Skeletal muscle tissue (tissue), 4 donors: ENCODE results near the gene SEMA4B. TPM values are rescaled to one million over a fixed set of nuclear protein-coding genes. Genes with fewer than 3 reads are reported as not detected.

ENCODE experiments used
- H3K27ac ChIP-seq: one replicate; pipeline ENCODE4 v1.7.0; 2013; ENCODE audit warnings: mild to moderate bottlenecking, low read depth, low read length, inconsistent platforms
- H3K27me3 ChIP-seq, 3 donors: one replicate each; pipeline ENCODE4 v1.7.0; 2013; ENCODE audit warnings: low read length in 3 of 3; ENCODE audit not compliant: control insufficient read depth in 3 of 3, insufficient read depth in 3 of 3
- H3K36me3 ChIP-seq, 3 donors: one replicate each; pipeline ENCODE4 v1.7.0; 2013; ENCODE audit warnings: low read length in 3 of 3; ENCODE audit not compliant: control insufficient read depth in 3 of 3, insufficient read depth in 3 of 3
- H3K4me1 ChIP-seq, 3 donors: one replicate each; pipeline ENCODE4 v1.7.0; 2013; ENCODE audit warnings: low read length in 3 of 3, mild to moderate bottlenecking in 3 of 3; ENCODE audit not compliant: control insufficient read depth in 3 of 3, insufficient read depth in 3 of 3
- H3K4me3 ChIP-seq, 3 donors: one replicate each; pipeline ENCODE4 v1.7.0; 2013; ENCODE audit warnings: low read length in 3 of 3
- H3K9ac ChIP-seq, 3 donors: one replicate each; pipeline ENCODE4 v1.7.0; 2013; ENCODE audit warnings: low read length in 3 of 3, mild to moderate bottlenecking in 3 of 3, moderate library complexity in 2 of 3, low read depth in 1 of 3
- H3K9me3 ChIP-seq, 3 donors: one replicate each; pipeline ENCODE4 v1.7.0; 2013; ENCODE audit warnings: low read length in 3 of 3; ENCODE audit not compliant: control insufficient read depth in 3 of 3
- total RNA-seq: library from RNA; depleted of rRNA; stranded (reverse); fragments of >200 nt; gene quantifications from one replicate; pipeline ENCODE4 v1.2.3, GENCODE V29; 2014
- donor health status: Osteomylitis.

Gene SEMA4B
- total RNA-seq, 1 donor from 2014 or later: 7.8 TPM

DNA sequence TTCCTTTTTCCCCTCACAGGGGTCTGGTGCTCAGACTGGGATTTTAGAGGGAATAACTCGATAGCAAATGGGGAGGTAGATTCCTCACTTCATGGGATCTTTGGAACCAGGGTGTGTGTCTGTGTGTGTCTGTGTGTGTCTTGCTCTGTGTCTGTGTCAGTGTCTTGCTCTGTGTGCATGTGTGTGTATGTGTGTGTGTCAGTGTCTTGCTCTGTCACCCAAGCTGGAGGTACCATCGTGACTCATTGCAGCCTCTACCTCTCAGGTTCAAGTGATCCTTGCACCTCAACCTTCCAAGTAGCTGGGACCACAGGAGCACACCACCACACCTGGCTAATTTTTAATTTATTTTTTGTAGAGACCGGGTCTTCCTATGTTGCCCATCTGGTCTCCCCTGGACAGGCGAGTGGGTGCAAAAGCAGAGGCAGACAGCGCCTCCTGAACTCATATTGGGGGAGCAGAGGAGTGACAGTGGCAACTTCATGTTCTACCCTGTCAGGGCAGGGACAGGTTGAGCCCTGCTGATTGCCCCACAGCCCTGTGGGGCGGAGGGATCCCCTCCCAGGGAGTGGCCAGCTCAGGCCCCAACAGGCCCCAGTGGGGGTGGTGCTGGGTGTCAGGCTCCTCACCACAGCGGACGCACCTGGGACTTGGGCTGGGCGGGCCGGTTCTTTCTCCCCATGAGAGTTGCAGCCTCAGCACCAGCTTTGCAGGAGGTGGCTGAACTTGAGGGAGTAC is 10.4 kb upstream of the SEMA4B start:
- H3K9me3 ChIP-seq: no peaks in the 10 kb centered on the region
- peaks cover 25 to 36% (median 26%) of the 10 kb centered on the region in 3 donors for H3K4me1 ChIP-seq
- H3K9ac ChIP-seq: no peak overlapping the region
- no peak overlapping the region for H3K4me3 ChIP-seq
- peak overlapping the region; percentile 2 for H3K27ac ChIP-seq
- no peaks in the 10 kb centered on the region for H3K36me3 ChIP-seq
- no peaks in the 10 kb centered on the region for H3K27me3 ChIP-seq

DNA sequence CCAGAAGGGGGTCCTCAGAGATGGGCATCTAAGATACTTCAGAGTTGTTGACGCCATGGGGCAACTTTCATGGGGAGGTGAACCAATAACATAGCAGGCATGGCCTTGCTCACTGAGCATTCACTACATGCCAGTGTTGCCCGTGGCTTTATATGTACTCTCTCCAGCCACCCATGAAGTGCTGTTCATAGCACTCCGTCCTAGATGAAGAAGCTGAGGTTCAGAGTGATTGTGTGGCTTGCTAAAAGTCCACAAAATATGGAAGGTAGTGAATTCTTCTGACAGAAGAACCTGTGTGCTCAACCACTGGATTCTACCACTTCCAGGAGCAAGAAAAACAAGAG is 9.8 kb upstream of the SEMA4B start:
- no peaks in the 10 kb centered on the region for H3K9me3 ChIP-seq
- H3K9ac ChIP-seq: no peak overlapping the region
- H3K27me3 ChIP-seq: no peaks in the 10 kb centered on the region
- no peak overlapping the region for H3K4me3 ChIP-seq
- H3K27ac ChIP-seq: peak overlapping the region; percentile 2
- peaks cover 25 to 36% (median 26%) of the 10 kb centered on the region in 3 donors for H3K4me1 ChIP-seq
- no peaks in the 10 kb centered on the region for H3K36me3 ChIP-seq

DNA sequence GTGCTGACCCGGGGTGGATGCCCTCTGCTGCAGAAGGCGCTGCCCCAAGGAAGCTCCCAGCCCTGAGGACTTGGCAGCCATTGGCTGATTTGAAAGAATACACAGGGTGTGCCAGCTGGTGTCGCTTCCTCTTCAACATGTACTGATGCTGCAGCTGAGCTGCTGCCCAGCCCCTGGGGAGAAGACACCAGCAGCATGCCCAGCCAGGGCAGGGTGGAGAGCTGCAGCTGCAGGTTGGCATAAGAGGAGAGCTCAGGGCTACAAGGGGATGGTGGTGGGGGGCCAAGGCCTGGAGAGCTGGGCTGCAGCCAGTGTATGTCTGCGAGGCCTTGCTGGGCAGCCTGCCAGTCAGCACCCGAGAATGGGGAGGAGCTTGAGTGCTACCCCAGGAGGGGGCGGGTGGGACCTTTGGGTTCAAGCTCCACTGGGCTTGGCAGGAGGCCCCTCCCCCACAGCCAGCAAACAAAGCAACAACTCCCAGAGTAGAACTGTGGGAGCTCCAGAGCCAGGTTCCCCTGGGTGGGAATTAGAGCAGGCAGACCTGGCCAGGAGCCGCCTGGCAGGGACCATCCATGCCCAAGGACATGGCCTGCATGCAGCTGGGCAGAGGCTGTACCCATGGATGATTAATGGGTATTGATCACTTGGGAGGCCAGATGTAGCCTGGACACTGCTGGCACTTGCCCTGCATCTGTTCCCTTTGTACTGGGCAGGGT is 9.2 kb upstream of the SEMA4B start:
- H3K27ac ChIP-seq: no peak overlapping the region
- peaks cover 25 to 36% (median 26%) of the 10 kb centered on the region in 3 donors for H3K4me1 ChIP-seq

DNA sequence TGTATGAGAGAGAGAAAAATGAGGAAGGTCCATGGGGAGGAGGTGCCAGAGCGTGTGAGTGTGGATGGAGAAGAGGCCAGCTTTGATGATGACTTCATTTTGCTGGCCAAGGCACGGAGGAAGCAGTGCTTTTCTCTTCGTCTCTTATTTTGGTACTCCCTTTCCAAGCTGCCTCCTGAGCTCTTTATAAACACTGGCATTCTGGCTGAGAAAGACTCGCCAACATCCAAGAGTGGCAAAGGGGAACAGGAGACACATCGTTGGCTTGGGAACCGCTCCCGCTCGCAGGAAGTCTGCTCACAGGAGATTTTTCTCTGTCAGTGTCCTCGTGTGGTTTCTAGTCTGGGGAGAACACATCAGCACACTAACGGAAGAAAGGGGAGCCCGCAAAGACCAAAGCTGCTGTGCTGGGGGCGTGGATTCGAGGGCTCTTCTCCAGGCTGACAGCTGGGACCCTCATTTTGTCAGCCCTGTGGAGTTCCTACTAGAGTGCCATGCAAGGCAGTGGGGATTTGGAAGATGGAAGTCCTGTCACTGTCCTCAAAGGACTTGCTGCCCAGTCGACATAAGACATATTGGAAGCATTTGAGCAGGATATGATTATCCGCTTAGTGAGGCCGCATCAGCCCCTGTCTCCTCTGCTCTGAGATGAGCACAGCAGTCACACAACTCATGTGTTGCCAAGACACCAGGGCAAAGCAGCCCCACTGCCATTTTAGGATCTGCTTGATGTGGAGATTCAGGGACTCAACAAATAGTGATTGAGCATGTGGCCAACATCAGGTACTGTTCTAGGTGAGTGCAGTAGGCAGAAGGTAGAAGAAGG is 8.0 kb upstream of the SEMA4B start:
- no peaks in the 10 kb centered on the region for H3K27me3 ChIP-seq
- peaks cover 25 to 36% (median 26%) of the 10 kb centered on the region in 3 donors for H3K4me1 ChIP-seq
- no peaks in the 10 kb centered on the region for H3K36me3 ChIP-seq
- H3K4me3 ChIP-seq: peak overlapping the region in 1 of 3 donors; percentile 35
- H3K9ac ChIP-seq: peak overlapping the region in 2 of 3 donors; percentile 13 to 47
- no peaks in the 10 kb centered on the region for H3K9me3 ChIP-seq
- peak overlapping the region; percentile 47 for H3K27ac ChIP-seq

More for the DNA sequence above, 9.2 kb upstream of the SEMA4B start:
- H3K9ac ChIP-seq: peak overlapping the region in 1 of 3 donors; percentile 40
- no peak overlapping the region for H3K4me3 ChIP-seq
- no peaks in the 10 kb centered on the region for H3K27me3 ChIP-seq
- H3K36me3 ChIP-seq: no peaks in the 10 kb centered on the region
- no peaks in the 10 kb centered on the region for H3K9me3 ChIP-seq

DNA sequence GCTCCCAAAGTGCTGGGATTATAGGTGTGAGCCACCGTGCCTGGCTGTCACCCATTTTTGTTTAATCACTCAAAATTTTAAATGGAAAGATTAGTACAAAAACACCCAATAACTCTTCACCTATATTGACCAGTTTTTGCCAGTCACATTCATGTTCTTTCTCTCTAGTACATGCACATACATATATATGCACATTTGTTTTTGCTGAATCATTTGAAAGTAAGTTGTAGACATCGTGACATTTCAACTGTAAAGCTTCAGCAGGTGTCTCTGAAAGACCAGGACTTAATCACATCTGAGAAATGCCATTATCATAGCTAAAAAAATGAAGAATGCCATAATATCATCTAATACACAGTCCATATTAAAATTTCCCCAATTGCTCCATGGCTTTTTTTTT is 6.5 kb upstream of the SEMA4B start:
- Histone ChIP-seq H3K4me1 (peaks cover 25 to 36% (median 26%) of the 10 kb centered on the region in 3 donors), H3K4me3 (no peak overlapping the region), H3K36me3 (no peaks in the 10 kb centered on the region), H3K9me3 (no peaks in the 10 kb centered on the region), H3K9ac (no peak overlapping the region), H3K27me3 (no peaks in the 10 kb centered on the region), H3K27ac (no peak overlapping the region)

DNA sequence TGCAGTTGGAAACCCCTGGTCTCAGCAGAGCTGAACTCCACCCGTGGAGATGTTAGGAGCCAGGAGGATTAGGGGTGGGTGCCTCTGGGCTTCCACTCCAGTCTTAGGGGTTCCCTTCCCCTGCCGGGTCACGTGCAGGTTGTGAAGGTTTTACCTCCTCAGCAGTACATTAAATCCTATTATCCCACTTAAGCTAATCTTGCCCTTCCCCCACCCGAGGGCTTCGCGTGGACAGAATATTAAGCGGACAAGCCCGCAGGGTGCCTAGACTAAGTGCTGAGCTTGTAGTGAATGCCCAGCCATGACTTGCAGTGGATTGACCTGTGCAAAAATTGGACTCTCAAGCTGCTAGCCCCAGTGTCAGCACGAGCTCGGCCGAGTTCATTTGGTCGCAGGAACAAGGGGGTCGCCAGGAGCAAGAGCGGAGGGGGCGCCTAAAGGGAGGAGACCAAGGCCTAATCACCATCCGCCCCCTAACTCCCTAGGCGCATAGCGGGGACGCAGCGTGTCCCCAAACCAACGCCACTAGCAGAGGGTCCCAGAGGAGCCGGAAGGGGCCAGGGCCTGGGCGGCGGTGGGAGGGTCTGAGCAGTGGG is 498 bp upstream of the SEMA4B start:
- H3K4me1 ChIP-seq: peaks cover 16 to 20% (median 19%) of the 10 kb centered on the region in 3 donors

DNA sequence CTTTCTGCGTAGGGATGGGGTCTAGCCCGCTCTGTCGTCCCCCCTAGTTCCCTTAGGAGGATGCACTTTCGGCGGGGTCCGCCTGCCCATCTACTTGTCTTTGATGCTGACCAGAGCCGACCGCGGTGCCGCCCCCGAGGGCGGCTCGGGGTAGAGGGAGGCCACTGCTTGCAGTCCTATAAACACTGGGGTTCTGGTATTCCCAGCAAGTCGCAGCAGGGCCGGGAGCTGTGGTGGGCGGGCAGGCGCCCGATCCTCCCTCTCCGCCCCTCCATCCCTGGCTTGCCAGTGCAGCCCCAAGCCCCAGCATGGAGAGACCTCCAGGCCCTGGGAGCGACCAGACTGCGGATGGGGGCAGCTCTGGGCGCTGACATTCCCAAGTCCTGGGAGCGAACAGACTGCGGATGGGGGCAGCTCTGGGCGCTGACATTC is 830 bp downstream of the SEMA4B start:
- Histone ChIP-seq H3K27ac (no peak overlapping the region), H3K4me1 (peaks cover 16 to 20% (median 19%) of the 10 kb centered on the region in 3 donors)

More for the DNA sequence above, 498 bp upstream of the SEMA4B start:
- Histone ChIP-seq H3K36me3 (peaks cover 0 to 2% (median 2%) of the 10 kb centered on the region in 3 donors), H3K9me3 (no peaks in the 10 kb centered on the region), H3K27me3 (no peaks in the 10 kb centered on the region), H3K9ac (peak overlapping the region in 2 of 3 donors; percentile 64 to 80), H3K4me3 (peak overlapping the region; percentile 57 to 81 (median 76)), H3K27ac (no peak overlapping the region)

DNA sequence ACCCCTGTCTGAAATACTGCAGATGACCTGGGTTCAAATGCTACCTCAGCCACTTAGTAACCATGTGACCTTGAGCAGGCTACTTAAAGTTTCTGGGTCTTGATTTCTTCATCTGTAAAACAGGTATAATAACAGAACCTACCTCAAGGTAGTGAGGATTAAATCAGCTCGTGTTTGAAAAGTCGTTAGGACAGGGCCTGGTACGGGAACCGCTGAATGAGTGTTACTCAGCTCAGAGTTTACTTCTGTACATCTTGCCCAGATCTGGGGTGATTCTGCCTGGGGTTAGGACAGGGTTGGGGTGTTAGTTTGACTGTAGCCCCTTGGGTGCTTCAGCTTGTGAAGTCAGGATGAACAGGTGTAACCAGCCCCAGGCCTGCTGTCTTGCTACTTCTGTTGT is 1.8 kb downstream of the SEMA4B start:
- Histone ChIP-seq H3K36me3 (peaks cover 0 to 6% (median 2%) of the 10 kb centered on the region in 3 donors), H3K27me3 (no peaks in the 10 kb centered on the region), H3K4me1 (peaks cover 16 to 25% (median 19%) of the 10 kb centered on the region in 3 donors), H3K27ac (no peak overlapping the region), H3K9ac (no peak overlapping the region), H3K9me3 (no peaks in the 10 kb centered on the region), H3K4me3 (no peak overlapping the region)

More for the DNA sequence above, 830 bp downstream of the SEMA4B start:
- H3K27me3 ChIP-seq: no peaks in the 10 kb centered on the region
- no peaks in the 10 kb centered on the region for H3K9me3 ChIP-seq
- H3K4me3 ChIP-seq: peak overlapping the region; percentile 59 to 81 (median 76)
- peaks cover 0 to 6% (median 2%) of the 10 kb centered on the region in 3 donors for H3K36me3 ChIP-seq
- peak overlapping the region in 2 of 3 donors; percentile 64 to 80 for H3K9ac ChIP-seq

DNA sequence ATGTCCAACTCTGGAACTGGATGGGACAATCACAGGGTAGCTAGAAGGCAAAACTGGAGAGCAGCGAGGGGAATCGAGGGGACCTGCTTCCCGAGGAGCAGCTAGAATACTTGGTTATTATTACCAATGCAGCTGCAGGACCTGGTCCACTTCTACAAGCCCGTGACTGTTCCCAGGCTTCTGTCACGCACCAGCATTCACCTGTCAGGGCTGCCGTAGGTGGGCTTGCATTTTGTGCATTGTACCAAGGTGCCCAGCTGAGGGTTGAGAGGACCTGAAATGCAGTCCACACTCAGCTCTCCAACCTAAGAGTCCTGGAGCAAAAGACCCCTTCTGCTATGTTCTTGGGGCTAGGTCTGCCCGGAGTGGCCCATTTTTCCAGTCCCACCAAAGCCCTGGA is 2.3 kb downstream of the SEMA4B start:
- H3K9ac ChIP-seq: peak overlapping the region in 1 of 3 donors; percentile 8
- no peak overlapping the region for H3K4me3 ChIP-seq
- no peak overlapping the region for H3K27ac ChIP-seq
- H3K27me3 ChIP-seq: no peaks in the 10 kb centered on the region
- H3K4me1 ChIP-seq: peaks cover 16 to 25% (median 19%) of the 10 kb centered on the region in 3 donors
- H3K36me3 ChIP-seq: peaks cover 0 to 8% (median 2%) of the 10 kb centered on the region in 3 donors
- H3K9me3 ChIP-seq: no peaks in the 10 kb centered on the region
